Lung (tissue), 12 donors: ENCODE measurements around the gene CASP3. TPM values are rescaled to one million over a fixed set of nuclear protein-coding genes. Genes with fewer than 3 reads are reported as not detected.
A peak's percentile ranks its signal among the peaks of the same experiment; 100 is the strongest.

Experiments
- ATAC-seq: fragments of 200-7000 bp; cut with Tn5 transposase; one replicate; pipeline ENCODE4 v1.9.1; 2020; ENCODE audit warnings: moderate number of reproducible peaks; ENCODE audit not compliant: insufficient read depth, low FRiP score
- DNase-seq, 3 donors: peaks; one replicate each; pipeline ENCODE4 v3.0.0-alpha.2; 2013 to 2017
- H3K27ac ChIP-seq, 2 donors: one replicate each; pipeline ENCODE4 v1.5.1; 2013; ENCODE audit warnings: mild to moderate bottlenecking in 2 of 2, moderate library complexity in 2 of 2, control low read depth in 1 of 2, inconsistent platforms in 1 of 2, low read depth in 1 of 2, low read length in 1 of 2
- H3K27me3 ChIP-seq, 3 donors: one replicate each; pipeline ENCODE4 v1.5.1; 2013; ENCODE audit warnings: low read length in 2 of 3; ENCODE audit not compliant: control insufficient read depth in 3 of 3, insufficient read depth in 3 of 3
- H3K36me3 ChIP-seq, 4 donors: one replicate each; pipeline ENCODE4 v1.5.1; 2013; ENCODE audit warnings: low read length in 4 of 4, mild to moderate bottlenecking in 1 of 4, moderate library complexity in 1 of 4; ENCODE audit not compliant: control insufficient read depth in 4 of 4, insufficient read depth in 4 of 4
- H3K4me1 ChIP-seq, 5 donors: one replicate each; pipeline ENCODE4 v1.5.1; 2013; ENCODE audit warnings: low read length in 5 of 5, mild to moderate bottlenecking in 2 of 5, moderate library complexity in 1 of 5; ENCODE audit not compliant: control insufficient read depth in 5 of 5, insufficient read depth in 5 of 5
- H3K4me3 ChIP-seq: one replicate; pipeline ENCODE4 v1.5.1; 2013; ENCODE audit warnings: mild to moderate bottlenecking, control low read depth, moderate library complexity
- H3K9ac ChIP-seq, 2 donors: one replicate each; pipeline ENCODE4 v1.5.1; 2013; ENCODE audit warnings: low read length in 2 of 2, control low read depth in 1 of 2; ENCODE audit not compliant: insufficient read depth in 1 of 2
- H3K9me3 ChIP-seq, 4 donors: one replicate each; pipeline ENCODE4 v1.5.1; 2013; ENCODE audit warnings: low read length in 3 of 4, mild to moderate bottlenecking in 1 of 4, moderate library complexity in 1 of 4; ENCODE audit not compliant: control insufficient read depth in 4 of 4, insufficient read depth in 3 of 4
- WGBS, 2 donors: extraction: QIAGEN DNeasy Blood & Tissue Kit; methylation state at CpG; one replicate each; pipeline ENCODE4 v1.1.7; 2013; 5-methylcytosine and 5-hydroxymethylcytosine counted together
- polyA plus RNA-seq, 2 donors: library from polyadenylated mRNA; stranded (reverse); fragments of 200-250 nt; gene quantifications; one replicate each; pipeline ENCODE4 v1.2.1, GENCODE V29; 2013
- total RNA-seq, 2 donors: library from RNA; depleted of rRNA in 1 of 2; stranded (reverse); fragments of >200 nt in 1 of 2; gene quantifications; one replicate each; pipeline ENCODE4 v1.2.1, GENCODE V29; 2014 to 2021
- TF ChIP-seq, protein P1 (sequence below): IDR thresholded peaks from 2 replicates; pipeline ENCODE4 v1.5.1; 2012; ENCODE audit warnings: mild to moderate bottlenecking; ENCODE audit errors: control extremely low read depth, extremely low read depth
- donor health status: control.
- donor health status: control.
- donor health status: Bipolar disorder and iron deficiency.
- donor health status: healthy.
- donor health status: DM: yes; HTN: yes; CAD: no.

Gene CASP3
- total and polyA plus RNA-seq, 4 donors = 9.3 to 30.4 (median 16.7) TPM

- DNase-seq (no peak), ATAC-seq (no peak)
- WGBS, 2 donors = 79 to 92% methylated on average over 4 of the region's 4 CpGs
- TF ChIP-seq, protein P1, sequence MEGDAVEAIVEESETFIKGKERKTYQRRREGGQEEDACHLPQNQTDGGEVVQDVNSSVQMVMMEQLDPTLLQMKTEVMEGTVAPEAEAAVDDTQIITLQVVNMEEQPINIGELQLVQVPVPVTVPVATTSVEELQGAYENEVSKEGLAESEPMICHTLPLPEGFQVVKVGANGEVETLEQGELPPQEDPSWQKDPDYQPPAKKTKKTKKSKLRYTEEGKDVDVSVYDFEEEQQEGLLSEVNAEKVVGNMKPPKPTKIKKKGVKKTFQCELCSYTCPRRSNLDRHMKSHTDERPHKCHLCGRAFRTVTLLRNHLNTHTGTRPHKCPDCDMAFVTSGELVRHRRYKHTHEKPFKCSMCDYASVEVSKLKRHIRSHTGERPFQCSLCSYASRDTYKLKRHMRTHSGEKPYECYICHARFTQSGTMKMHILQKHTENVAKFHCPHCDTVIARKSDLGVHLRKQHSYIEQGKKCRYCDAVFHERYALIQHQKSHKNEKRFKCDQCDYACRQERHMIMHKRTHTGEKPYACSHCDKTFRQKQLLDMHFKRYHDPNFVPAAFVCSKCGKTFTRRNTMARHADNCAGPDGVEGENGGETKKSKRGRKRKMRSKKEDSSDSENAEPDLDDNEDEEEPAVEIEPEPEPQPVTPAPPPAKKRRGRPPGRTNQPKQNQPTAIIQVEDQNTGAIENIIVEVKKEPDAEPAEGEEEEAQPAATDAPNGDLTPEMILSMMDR = no peak
- no peak overlapping the region for H3K4me3 ChIP-seq
- no peak overlapping the region for H3K27ac ChIP-seq
- no peaks in the 10 kb centered on the region for H3K27me3 ChIP-seq
- peaks cover 0 to 2% (median 0%) of the 10 kb centered on the region in 5 donors for H3K4me1 ChIP-seq
- H3K36me3 ChIP-seq = peaks cover 13 to 18% (median 15%) of the 10 kb centered on the region in 4 donors
- no peak overlapping the region for H3K9ac ChIP-seq
- no peaks in the 10 kb centered on the region for H3K9me3 ChIP-seq
These were observed 24.8 kb upstream of the CASP3 start for GRCh38 chr4:184674011-184674410.

GRCh38 chr4:184672741-184673140, 23.5 kb upstream of the CASP3 start:
- ATAC-seq (no peak), DNase-seq (no peak)
- TF ChIP-seq, protein P1 = no peak
- Histone ChIP-seq H3K4me3 (no peak overlapping the region), H3K9me3 (no peaks in the 10 kb centered on the region), H3K36me3 (peaks cover 16 to 26% (median 20%) of the 10 kb centered on the region in 4 donors), H3K27ac (no peak overlapping the region), H3K4me1 (peaks cover 0 to 6% (median 0%) of the 10 kb centered on the region in 5 donors), H3K27me3 (no peaks in the 10 kb centered on the region), H3K9ac (no peak overlapping the region)
- 62 to 88% methylated on average over 6 of the region's 6 CpGs for WGBS, 2 donors

GRCh38 chr4:184671101-184671500, 21.9 kb upstream of the CASP3 start:
- Histone ChIP-seq H3K9me3 (no peaks in the 10 kb centered on the region), H3K4me1 (peaks cover 0 to 6% (median 0%) of the 10 kb centered on the region in 5 donors), H3K4me3 (no peak overlapping the region), H3K27ac (no peak overlapping the region), H3K9ac (no peak overlapping the region), H3K36me3 (peaks cover 18 to 29% (median 24%) of the 10 kb centered on the region in 4 donors), H3K27me3 (no peaks in the 10 kb centered on the region)
- 87 to 90% methylated on average over 9 of the region's 9 CpGs for WGBS, 2 donors
- DNase-seq (no peak), ATAC-seq (no peak)
- TF ChIP-seq, protein P1 = no peak

DNA sequence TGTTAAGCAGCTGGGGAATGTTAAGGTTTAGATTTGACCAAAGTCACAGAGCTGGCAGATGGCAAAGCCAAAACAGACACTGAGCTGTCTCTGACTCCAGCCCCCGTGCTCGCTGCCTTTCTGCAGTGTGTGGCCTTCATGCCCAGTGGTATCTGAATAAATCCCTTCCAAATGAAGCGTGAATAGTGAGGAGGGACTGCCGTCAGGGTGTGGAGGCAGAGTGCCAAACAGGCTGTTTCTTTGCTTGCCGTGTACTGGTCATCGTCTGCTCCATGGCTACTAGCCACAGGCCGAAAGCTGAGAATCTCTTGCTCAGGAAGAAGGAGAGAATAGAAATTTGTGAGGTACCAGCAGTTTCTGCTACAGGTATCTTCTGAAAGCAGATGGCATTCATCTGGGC, 20.0 kb upstream of the CASP3 start:
- DNase-seq (no peak), ATAC-seq (no peak)
- H3K36me3 ChIP-seq = peaks cover 19 to 23% (median 21%) of the 10 kb centered on the region in 4 donors
- H3K27me3 ChIP-seq = no peaks in the 10 kb centered on the region
- H3K9me3 ChIP-seq = no peaks in the 10 kb centered on the region
- 90 to 96% methylated on average over 7 of the region's 7 CpGs for WGBS, 2 donors
- H3K4me3 ChIP-seq = no peak overlapping the region
- no peak overlapping the region for H3K9ac ChIP-seq
- peaks cover 0 to 8% (median 0%) of the 10 kb centered on the region in 5 donors for H3K4me1 ChIP-seq
- TF ChIP-seq, protein P1 = no peak
- peak overlapping the region in 1 of 2 donors; percentile 54 for H3K27ac ChIP-seq
